Adipose tissue (tissue), 3 donors: Measurements from ENCODE around the gene FXYD5. TPM values are rescaled to one million over a fixed set of nuclear protein-coding genes. Genes with fewer than 3 reads are reported as not detected.

Experiments
- H3K27ac ChIP-seq: one replicate; pipeline ENCODE4 v1.5.1; 2013; ENCODE audit warnings: low read depth, low read length
- WGBS, 3 donors: extraction: QIAGEN DNeasy Blood & Tissue Kit; methylation state at CpG; one replicate each; pipeline ENCODE4 v1.1.7; 2013; 5-methylcytosine and 5-hydroxymethylcytosine counted together
- polyA plus RNA-seq, 3 donors: library from polyadenylated mRNA; stranded (reverse); fragments of 200-250 nt; gene quantifications; one replicate each; pipeline ENCODE4 v1.2.3, GENCODE V29; 2013
- donor health status: healthy with polysubstance abuse.
- donor health status: Bipolar disorder and iron deficiency.
- donor health status: healthy.

Gene FXYD5
- polyA plus RNA-seq, 3 donors = 16.0 to 167 (median 93.9) TPM

GRCh38 chr19:35132254-35132653, 22.3 kb upstream of the FXYD5 start:
- H3K27ac ChIP-seq = no peak overlapping the region

GRCh38 chr19:35133826-35134225, 20.7 kb upstream of the FXYD5 start:
- H3K27ac ChIP-seq = no peak overlapping the region
- WGBS, 3 donors = 70 to 82% (median 73%) methylated on average over 11 of the region's 11 CpGs

GRCh38 chr19:35134601-35135242, 19.8 kb upstream of the FXYD5 start, which contains the start of gene LGI4:
Gene LGI4 (minus strand): TSS chr19:35135059. CDS start chr19:35134680, 379 bp downstream.
- H3K27ac ChIP-seq = no peak within 1 kb of the TSS
- 59 to 66% (median 61%) methylated on average over 12 to 15 of the region's 15 CpGs for WGBS, 3 donors

- 0 to 2% (median 1%) methylated on average over 7 of the region's 7 CpGs for WGBS, 3 donors
- H3K27ac ChIP-seq = no peak overlapping the region
These were observed 19.1 kb upstream of the FXYD5 start for GRCh38 chr19:35135389-35135909.

- 79 to 80% (median 79%) methylated on average over 11 of the region's 11 CpGs for WGBS, 3 donors
These were observed 18.3 kb upstream of the FXYD5 start for GRCh38 chr19:35136231-35136630.

GRCh38 chr19:35136977-35137702, 17.4 kb upstream of the FXYD5 start:
- H3K27ac ChIP-seq = no peak overlapping the region
- 31 to 66% (median 60%) methylated on average over 9 of the region's 9 CpGs for WGBS, 3 donors

More at GRCh38 chr19:35136231-35136630, 18.3 kb upstream of the FXYD5 start:
- no peak overlapping the region for H3K27ac ChIP-seq

GRCh38 chr19:35138305-35138892, 16.1 kb upstream of the FXYD5 start, which contains the start of gene FXYD1:
Gene FXYD1 (plus strand): TSS chr19:35138824. CDS start chr19:35140080, 1,256 bp downstream.
- no peak within 1 kb of the TSS for H3K27ac ChIP-seq
- 51 to 80% (median 59%) methylated on average over 15 to 18 of the region's 18 CpGs for WGBS, 3 donors

- WGBS, 3 donors = 49 to 69% (median 49%) methylated on average over 12 of the region's 12 CpGs
- peak overlapping the region; percentile 62 for H3K27ac ChIP-seq
These were observed 14.2 kb upstream of the FXYD5 start for GRCh38 chr19:35140207-35140961.

GRCh38 chr19:35140962-35141836, 13.3 kb upstream of the FXYD5 start:
- WGBS, 3 donors = 3 to 7% (median 6%) methylated on average over 41 to 48 of the region's 48 CpGs
- peak overlapping the region; percentile 62 for H3K27ac ChIP-seq

GRCh38 chr19:35141837-35142605, 12.5 kb upstream of the FXYD5 start:
- 11 to 34% (median 29%) methylated on average over 21 of the region's 21 CpGs for WGBS, 3 donors
- H3K27ac ChIP-seq = no peak overlapping the region

- 1 to 17% (median 10%) methylated on average over 26 to 45 of the region's 46 CpGs for WGBS, 3 donors
- H3K27ac ChIP-seq = no peak overlapping the region
These were observed 11.8 kb upstream of the FXYD5 start for GRCh38 chr19:35142606-35143230.

GRCh38 chr19:35143231-35143715, 11.3 kb upstream of the FXYD5 start, which contains the start of gene FXYD7:
Gene FXYD7 (plus strand): TSS chr19:35143255. CDS start chr19:35143334, 79 bp downstream.
- WGBS, 3 donors = 11 to 24% (median 19%) methylated on average over 12 to 31 of the region's 31 CpGs
- no peak within 1 kb of the TSS for H3K27ac ChIP-seq

- H3K27ac ChIP-seq = no peak overlapping the region
- 30 to 56% (median 55%) methylated on average over 3 of the region's 3 CpGs for WGBS, 3 donors
These were observed 10.7 kb upstream of the FXYD5 start for GRCh38 chr19:35143818-35144217.

GRCh38 chr19:35144259-35144599, 10.3 kb upstream of the FXYD5 start:
- no peak overlapping the region for H3K27ac ChIP-seq
- WGBS, 3 donors = 11 to 54% (median 42%) methylated on average over 4 to 6 of the region's 6 CpGs

GRCh38 chr19:35144600-35145436, 9.7 kb upstream of the FXYD5 start:
- 26 to 30% (median 29%) methylated on average over 13 to 15 of the region's 15 CpGs for WGBS, 3 donors

More at GRCh38 chr19:35144600-35145436, 9.7 kb upstream of the FXYD5 start:
- no peak overlapping the region for H3K27ac ChIP-seq
